ENCODE measurements around the gene MCF2L2.
"Not testable (repeated sequence)": the region's sequence is repeated elsewhere in the genome, so short reads cannot be mapped to it uniquely, and the experiment has no call there.

The MCF2L2 gene

DNA sequence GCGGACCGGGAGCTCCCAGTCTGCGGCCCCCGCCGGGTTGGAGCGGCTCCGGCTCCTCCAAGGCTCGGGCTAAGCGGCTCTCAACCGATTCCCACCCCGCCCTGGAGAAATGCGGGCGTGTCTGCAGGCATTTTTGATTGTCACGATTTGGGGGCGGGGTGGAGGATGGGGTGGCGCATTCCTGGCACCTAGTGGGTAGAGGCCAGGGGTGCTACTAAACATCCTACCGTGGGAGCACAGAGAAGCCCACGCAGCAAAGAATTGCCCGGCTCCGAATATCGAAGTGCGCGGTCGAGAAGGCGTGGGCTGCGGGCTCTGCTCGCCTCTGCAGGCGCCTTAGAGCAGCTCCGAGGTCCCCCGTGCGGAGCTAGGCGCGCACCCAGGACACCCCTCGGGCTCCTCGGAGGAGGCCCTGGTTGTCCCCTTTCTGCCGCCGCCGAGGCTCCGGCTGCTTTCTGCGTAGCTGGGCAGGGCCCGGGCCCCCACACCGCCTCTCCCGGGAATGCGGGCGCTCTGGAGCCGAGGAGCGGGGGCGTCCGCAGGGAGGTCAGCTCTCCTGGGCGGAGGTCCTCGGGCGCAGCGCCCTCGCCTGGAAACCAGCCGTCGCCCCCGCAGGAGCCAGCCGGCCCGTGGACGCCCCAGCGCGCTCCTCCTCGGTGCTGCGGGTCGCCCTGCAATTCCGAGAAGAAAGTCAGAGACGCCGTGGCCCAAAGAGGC is 249.4 kb downstream of the MCF2L2 start:
- DNase-seq (ENCODE audit: low read depth, low spot score) = no peak
- H3K4me3 ChIP-seq = peak overlapping the region; percentile 67
- no peak overlapping the region for H3K9ac ChIP-seq (ENCODE audit: insufficient read length)

DNA sequence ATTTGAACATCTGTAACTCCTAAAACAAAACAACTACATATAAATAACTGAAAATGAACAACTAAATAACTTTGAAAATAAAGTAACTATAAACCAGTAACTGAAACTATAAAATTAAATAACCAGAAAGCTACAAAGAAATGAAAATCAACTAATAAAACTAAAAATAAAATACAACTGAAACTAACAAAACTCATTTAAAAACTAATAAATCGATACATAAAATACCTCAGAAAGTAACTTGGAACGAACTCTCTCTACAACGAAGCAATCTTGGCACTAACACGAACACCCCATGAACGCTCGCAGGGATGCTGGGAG is 249.9 kb downstream of the MCF2L2 start:
- Histone ChIP-seq H3K9ac (ENCODE audit: insufficient read length) (no peak overlapping the region), H3K27ac (no peak overlapping the region), H3K9me3 (ENCODE audit: low read depth, low read length) (no peaks in the 10 kb centered on the region), H3K4me3 (peak overlapping the region; percentile 67), H3K36me3 (ENCODE audit: insufficient read depth, low read length) (no peaks in the 10 kb centered on the region)
- no peak for TF ChIP-seq EZH2 (IDR thresholded peaks at IDR 0.05)
- TF ChIP-seq POLR2AphosphoS5 (IDR thresholded peaks at IDR 0.05; ENCODE audit: borderline replicate concordance, low read depth, low read length) = no peak
- TF ChIP-seq FOXP2 (optimal IDR thresholded peaks at IDR 0.05; ENCODE audit: control extremely low read depth, extremely low read length, insufficient read depth) = no peak
- no peak for DNase-seq (ENCODE audit: low read depth, low spot score)

More for the DNA sequence above, 249.4 kb downstream of the MCF2L2 start:
- no peaks in the 10 kb centered on the region for H3K9me3 ChIP-seq (ENCODE audit: low read depth, low read length)
- H3K36me3 ChIP-seq (ENCODE audit: insufficient read depth, low read length) = no peaks in the 10 kb centered on the region
- TF ChIP-seq FOXP2 (optimal IDR thresholded peaks at IDR 0.05; ENCODE audit: control extremely low read depth, extremely low read length, insufficient read depth) (no peak), POLR2AphosphoS5 (IDR thresholded peaks at IDR 0.05; ENCODE audit: borderline replicate concordance, low read depth, low read length) (no peak), EZH2 (IDR thresholded peaks at IDR 0.05) (no peak)
- H3K27ac ChIP-seq = no peak overlapping the region

DNA sequence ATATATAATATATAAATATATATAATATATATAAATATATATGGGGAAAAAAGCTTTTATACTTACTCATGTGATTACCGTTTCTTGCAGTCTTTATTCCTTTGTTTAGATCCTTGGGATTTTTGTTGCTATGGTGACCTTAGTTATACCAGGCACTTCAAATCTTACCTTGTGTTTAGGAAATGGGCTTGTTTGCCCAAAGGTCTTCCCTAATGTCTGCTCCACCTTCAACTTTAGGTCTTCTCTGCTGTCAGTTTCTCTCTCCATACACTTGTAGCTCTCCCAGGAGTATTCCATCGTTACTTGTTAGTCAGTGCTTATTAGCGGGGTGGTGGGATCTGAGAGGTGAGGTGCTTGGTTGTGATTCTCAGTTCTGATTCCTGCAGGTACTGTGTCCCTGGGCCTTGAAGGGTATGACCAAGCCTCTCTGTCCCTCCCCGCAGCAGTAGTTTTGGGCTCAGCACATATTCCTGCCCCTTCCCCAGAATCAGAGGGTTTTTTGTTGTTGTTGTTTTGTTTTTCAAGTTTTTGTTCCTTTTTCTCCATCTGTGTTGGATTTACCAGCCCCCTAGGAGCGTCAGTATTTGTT is 256.3 kb downstream of the MCF2L2 start:
- no peak overlapping the region for H3K9ac ChIP-seq (ENCODE audit: insufficient read length)
- DNase-seq (ENCODE audit: low read depth, low spot score) = no peak
- no peaks in the 10 kb centered on the region for H3K9me3 ChIP-seq (ENCODE audit: low read depth, low read length)
- no peak overlapping the region for H3K27ac ChIP-seq
- H3K4me3 ChIP-seq = no peak overlapping the region
- no peaks in the 10 kb centered on the region for H3K36me3 ChIP-seq (ENCODE audit: insufficient read depth, low read length)
- TF ChIP-seq POLR2AphosphoS5 (IDR thresholded peaks at IDR 0.05; ENCODE audit: borderline replicate concordance, low read depth, low read length) (no peak), EZH2 (IDR thresholded peaks at IDR 0.05) (no peak), FOXP2 (optimal IDR thresholded peaks at IDR 0.05; ENCODE audit: control extremely low read depth, extremely low read length, insufficient read depth) (no peak)

DNA sequence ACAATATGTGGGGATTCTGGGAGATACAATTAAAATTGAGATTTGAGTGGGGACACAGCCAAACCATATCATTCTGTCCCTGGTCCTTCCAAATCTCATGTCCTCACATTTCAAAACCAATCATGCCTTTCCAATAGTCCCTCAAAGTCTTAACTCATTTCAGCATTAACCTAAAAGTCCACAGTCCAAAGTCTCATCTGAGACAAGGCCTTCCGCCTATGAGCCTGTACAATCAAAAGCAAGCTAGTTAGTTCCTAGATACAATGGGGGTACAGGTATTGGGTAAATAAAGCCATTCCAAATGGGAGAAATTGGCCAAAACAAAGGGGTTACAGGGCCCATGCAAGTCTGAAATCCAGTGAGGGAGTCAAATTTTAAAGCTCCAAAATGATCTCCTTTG is 260.4 kb downstream of the MCF2L2 start:
- not testable (repeated sequence) for H3K27ac ChIP-seq; H3K4me3 ChIP-seq; DNase-seq (ENCODE audit: low read depth, low spot score); H3K9ac ChIP-seq (ENCODE audit: insufficient read length); H3K36me3 ChIP-seq (ENCODE audit: insufficient read depth, low read length); H3K9me3 ChIP-seq (ENCODE audit: low read depth, low read length)

DNA sequence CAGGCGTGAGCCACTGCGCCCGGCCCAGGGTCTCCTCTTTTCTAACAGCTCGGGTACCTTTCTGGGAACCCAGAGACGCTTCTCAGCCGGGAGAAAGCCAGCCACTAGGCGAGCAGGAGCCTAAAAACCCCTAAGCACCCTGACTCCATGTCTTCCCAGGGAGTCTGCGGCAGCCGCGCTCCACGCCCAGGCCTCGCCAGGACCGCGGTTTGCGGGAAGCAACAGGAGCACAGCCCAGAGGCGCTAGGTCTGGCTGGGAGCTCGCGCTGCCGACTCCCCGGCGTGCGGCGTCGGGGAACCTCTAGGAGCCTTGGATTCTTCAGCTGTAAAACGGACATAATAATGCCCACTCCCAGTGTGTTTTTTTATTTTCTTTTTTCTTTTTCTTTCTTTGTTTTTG is 264.9 kb downstream of the MCF2L2 start:
- no peak for DNase-seq (ENCODE audit: low read depth, low spot score)
- no peak overlapping the region for H3K4me3 ChIP-seq
- H3K9me3 ChIP-seq (ENCODE audit: low read depth, low read length) = no peaks in the 10 kb centered on the region
- no peak overlapping the region for H3K27ac ChIP-seq
- TF ChIP-seq POLR2AphosphoS5 (IDR thresholded peaks at IDR 0.05; ENCODE audit: borderline replicate concordance, low read depth, low read length) = no peak
- no peak for TF ChIP-seq FOXP2 (optimal IDR thresholded peaks at IDR 0.05; ENCODE audit: control extremely low read depth, extremely low read length, insufficient read depth)
- TF ChIP-seq EZH2 (IDR thresholded peaks at IDR 0.05) = no peak
- H3K9ac ChIP-seq (ENCODE audit: insufficient read length) = no peak overlapping the region
- no peaks in the 10 kb centered on the region for H3K36me3 ChIP-seq (ENCODE audit: insufficient read depth, low read length)

DNA sequence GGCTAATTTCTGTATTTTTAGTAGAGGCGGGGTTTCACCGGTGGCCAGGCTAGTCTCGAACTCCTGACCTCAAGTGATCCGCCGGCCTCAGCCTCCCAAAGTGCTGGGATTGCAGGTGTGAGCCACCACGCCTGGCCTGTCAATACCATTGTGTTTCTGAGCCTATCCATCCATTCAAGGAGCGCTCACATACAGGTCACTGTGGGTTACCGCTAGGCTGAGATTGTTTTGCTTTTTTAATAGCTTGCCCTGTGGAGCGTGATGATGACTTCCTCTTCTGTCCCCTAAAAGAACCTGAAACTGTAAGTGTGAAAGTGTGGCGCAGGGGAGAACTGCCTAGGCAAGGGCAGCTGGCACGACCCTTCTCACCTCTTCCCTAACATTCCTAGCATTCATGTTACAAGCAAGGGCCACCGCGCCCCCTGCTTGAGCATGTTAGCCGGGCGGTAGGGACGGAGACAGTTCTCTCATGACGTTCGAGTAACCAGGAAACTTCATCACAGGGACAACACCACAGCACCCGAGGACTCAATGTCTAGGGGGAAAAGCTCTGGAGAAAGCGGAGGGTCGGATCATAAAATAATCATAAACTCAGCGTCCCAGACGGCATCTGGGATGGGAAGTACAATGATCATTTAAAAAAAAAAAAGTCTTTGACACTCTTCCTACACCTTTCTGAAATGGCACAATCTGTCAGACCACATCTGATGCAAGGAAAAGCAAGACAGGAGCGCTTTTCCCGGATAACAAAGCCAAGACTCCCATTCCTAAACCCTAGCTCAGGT is 266.7 kb downstream of the MCF2L2 start:
- DNase-seq (ENCODE audit: low read depth, low spot score) = no peak
- Histone ChIP-seq H3K36me3 (ENCODE audit: insufficient read depth, low read length) (no peaks in the 10 kb centered on the region), H3K9me3 (ENCODE audit: low read depth, low read length) (no peaks in the 10 kb centered on the region), H3K9ac (ENCODE audit: insufficient read length) (no peak overlapping the region), H3K4me3 (no peak overlapping the region), H3K27ac (no peak overlapping the region)
- TF ChIP-seq EZH2 (IDR thresholded peaks at IDR 0.05) = no peak
- no peak for TF ChIP-seq FOXP2 (optimal IDR thresholded peaks at IDR 0.05; ENCODE audit: control extremely low read depth, extremely low read length, insufficient read depth)
- TF ChIP-seq POLR2AphosphoS5 (IDR thresholded peaks at IDR 0.05; ENCODE audit: borderline replicate concordance, low read depth, low read length) = no peak

DNA sequence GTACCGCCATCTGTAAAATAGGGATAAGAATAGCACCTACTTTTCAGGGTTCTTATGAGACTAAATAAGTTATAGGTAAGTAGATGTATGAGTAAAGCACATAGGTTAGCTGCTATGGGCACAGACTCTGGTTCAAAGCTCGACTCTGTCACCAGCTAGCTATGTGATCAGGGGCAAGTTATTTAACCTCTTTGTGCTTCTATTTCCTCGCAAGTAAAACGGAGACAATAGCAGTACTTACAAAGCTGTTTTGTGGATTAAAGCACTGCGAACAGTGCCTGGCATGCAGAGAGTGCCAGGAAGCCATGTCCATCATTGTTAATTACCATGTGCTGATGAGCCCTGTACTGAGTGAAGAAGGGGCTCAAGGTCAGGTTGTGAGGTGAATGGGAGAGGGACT is 267.8 kb downstream of the MCF2L2 start:
- no peak overlapping the region for H3K27ac ChIP-seq
- DNase-seq (ENCODE audit: low read depth, low spot score) = no peak
- no peak overlapping the region for H3K9ac ChIP-seq (ENCODE audit: insufficient read length)
- H3K36me3 ChIP-seq (ENCODE audit: insufficient read depth, low read length) = no peaks in the 10 kb centered on the region
- H3K9me3 ChIP-seq (ENCODE audit: low read depth, low read length) = no peaks in the 10 kb centered on the region
- no peak overlapping the region for H3K4me3 ChIP-seq
- no peak for TF ChIP-seq EZH2 (IDR thresholded peaks at IDR 0.05)
- no peak for TF ChIP-seq FOXP2 (optimal IDR thresholded peaks at IDR 0.05; ENCODE audit: control extremely low read depth, extremely low read length, insufficient read depth)
- no peak for TF ChIP-seq POLR2AphosphoS5 (IDR thresholded peaks at IDR 0.05; ENCODE audit: borderline replicate concordance, low read depth, low read length)

DNA sequence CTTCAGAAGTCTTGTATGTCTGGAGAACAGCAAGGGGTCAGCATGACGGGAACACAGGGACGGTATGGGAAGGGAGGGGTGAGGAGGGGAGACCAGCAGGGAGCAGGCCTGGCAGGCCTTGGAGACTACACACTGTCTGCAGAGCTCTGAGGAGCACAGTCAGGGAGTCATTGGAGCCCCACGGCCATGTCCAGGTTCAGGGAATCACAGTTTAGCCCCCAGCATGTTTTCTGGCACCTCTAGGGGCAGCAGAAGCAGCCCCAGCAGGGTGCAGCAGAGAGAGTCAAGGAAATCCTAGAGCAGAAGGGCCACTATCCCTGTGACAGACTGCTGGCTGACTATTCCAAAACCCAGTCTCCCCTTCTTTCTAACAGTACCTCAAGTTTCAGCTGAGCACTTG is 269.1 kb downstream of the MCF2L2 start:
- TF ChIP-seq FOXP2 (optimal IDR thresholded peaks at IDR 0.05; ENCODE audit: control extremely low read depth, extremely low read length, insufficient read depth) = no peak
- no peak for TF ChIP-seq POLR2AphosphoS5 (IDR thresholded peaks at IDR 0.05; ENCODE audit: borderline replicate concordance, low read depth, low read length)
- TF ChIP-seq EZH2 (IDR thresholded peaks at IDR 0.05) = no peak
- Histone ChIP-seq H3K36me3 (ENCODE audit: insufficient read depth, low read length) (no peaks in the 10 kb centered on the region), H3K9ac (ENCODE audit: insufficient read length) (no peak overlapping the region), H3K27ac (no peak overlapping the region), H3K4me3 (no peak overlapping the region), H3K9me3 (ENCODE audit: low read depth, low read length) (no peaks in the 10 kb centered on the region)
- DNase-seq (ENCODE audit: low read depth, low spot score) = no peak

Measured in SK-N-MC (cell line).